ENCODE measurements around the gene HSD11B1L.
"Not testable (repeated sequence)": the region's sequence is repeated elsewhere in the genome, so short reads cannot be mapped to it uniquely, and the experiment has no call there.

HSD11B1L gene

DNA sequence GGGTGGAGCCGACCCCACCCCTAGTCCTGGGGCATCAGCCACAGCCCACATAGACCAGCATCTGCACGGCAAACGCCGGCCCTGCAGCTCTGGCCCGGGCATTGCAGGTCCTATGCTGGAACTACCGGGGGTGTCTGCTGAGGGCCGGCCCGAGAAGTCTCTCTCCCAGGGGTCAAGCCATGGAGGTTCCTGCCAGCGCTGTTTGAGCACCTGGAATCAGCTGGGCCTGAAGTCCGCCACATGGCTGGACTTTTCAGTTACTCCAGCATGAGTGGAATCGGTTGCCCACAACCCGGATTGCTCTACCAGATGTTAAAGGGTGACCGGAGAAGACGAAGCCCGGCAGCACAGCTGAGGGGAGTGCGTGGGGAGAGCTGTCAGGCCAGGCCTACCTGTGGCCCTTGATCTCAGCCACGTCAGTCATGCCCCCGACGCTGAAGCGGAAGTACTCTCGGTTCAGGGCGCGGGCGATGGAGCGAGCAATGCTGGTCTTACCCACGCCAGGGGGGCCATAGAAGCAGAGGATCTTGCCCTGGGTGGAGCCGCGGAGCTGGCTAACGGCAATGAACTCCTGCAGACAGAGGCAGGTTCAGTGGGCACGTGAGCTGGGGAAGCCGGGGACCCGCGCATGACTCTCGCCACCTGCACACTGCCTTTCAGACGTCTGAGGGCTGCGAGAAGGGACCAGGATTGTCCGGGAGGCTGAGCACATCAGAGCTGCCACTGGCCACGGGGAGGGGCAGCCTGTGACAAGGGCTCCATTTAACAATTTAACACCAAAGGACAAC is 18.0 kb downstream of the HSD11B1L start:
- WGBS (ENCODE audit: extremely low coverage, insufficient coverage, insufficient read length) = no CpG with 5 or more reads among the region's 38 CpGs
- Histone ChIP-seq H3K18ac (ENCODE audit: low read length) (no peak overlapping the region), H3K4me1 (ENCODE audit: control insufficient read depth in 1 of 2, insufficient read depth in 2 of 2, low read length in 2 of 2) (no peaks in the 10 kb centered on the region), H3K36me3 (ENCODE audit: control insufficient read depth in 1 of 2, insufficient read depth in 2 of 2, low read length in 2 of 2) (peaks cover 69 to 77% of the 10 kb centered on the region in 2 experiments), H3K79me1 (ENCODE audit: low read length) (no peaks in the 10 kb centered on the region), H4K8ac (ENCODE audit: low read depth, low read length) (no peak overlapping the region), H3K9me3 (ENCODE audit: insufficient read depth, low read depth, low read length) (peaks cover 9% of the 10 kb centered on the region), H2BK5ac (ENCODE audit: low read depth, low read length, poor library complexity) (no peak overlapping the region), H2AFZ (ENCODE audit: insufficient read depth, low read length, poor library complexity) (no peak overlapping the region), H3K4me3 (ENCODE audit: low read depth, low read length) (no peak overlapping the region), H2BK120ac (ENCODE audit: insufficient read depth, low read length, poor library complexity) (no peak overlapping the region), H3K79me2 (ENCODE audit: control insufficient read depth, insufficient read depth, low read length, poor library complexity) (no peaks in the 10 kb centered on the region), H3K27ac (ENCODE audit: low read depth, low read length) (no peak overlapping the region), H3K14ac (ENCODE audit: low read length) (no peak overlapping the region), H3K9ac (ENCODE audit: low read length) (no peak overlapping the region), H2BK12ac (ENCODE audit: low read length) (no peak overlapping the region), H3K27me3 (ENCODE audit: insufficient read depth, low read length) (no peaks in the 10 kb centered on the region), H4K91ac (ENCODE audit: low read depth, low read length) (no peak overlapping the region), H4K12ac (ENCODE audit: low read depth, low read length) (no peak overlapping the region), H2AK5ac (ENCODE audit: low read length) (no peak overlapping the region), H3K4me2 (ENCODE audit: low read length) (no peak overlapping the region), H3K23ac (ENCODE audit: low read length) (no peak overlapping the region), H3K4ac (ENCODE audit: low read depth, low read length) (no peak overlapping the region)
- no peak for DNase-seq

DNA sequence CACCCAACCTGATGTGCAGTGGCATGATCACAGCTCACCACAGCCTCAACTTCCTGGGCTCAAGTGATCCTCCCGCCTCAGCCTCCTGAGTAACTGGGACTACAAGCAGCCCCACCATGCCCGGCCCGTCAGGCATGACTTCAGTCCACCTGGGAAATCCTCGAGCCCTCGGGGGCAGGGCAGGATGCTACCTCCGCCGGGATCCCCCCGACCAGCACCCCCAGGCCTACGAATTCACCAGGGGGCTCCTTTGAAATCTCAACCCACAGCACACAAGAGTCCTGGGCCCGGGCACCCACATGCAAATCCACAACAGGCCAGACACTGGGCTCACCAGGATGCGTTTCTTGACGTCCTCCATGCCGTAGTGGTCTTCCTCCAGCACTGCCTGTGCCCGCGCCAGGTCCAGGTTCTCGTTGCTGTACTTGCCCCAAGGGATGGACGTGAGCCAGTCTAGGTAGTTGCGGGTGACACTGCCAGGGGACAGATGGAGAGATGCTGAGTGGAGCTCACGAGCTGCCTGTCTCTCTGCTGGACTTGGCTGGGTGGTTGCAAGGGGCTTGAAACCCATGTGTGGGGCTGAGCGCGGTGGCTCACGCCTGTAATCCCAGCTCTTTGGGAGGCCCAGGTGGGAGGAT is 19.7 kb downstream of the HSD11B1L start:
- Histone ChIP-seq H2BK5ac (ENCODE audit: low read depth, low read length, poor library complexity) (no peak overlapping the region), H2BK120ac (ENCODE audit: insufficient read depth, low read length, poor library complexity) (no peak overlapping the region), H3K79me2 (ENCODE audit: control insufficient read depth, insufficient read depth, low read length, poor library complexity) (no peaks in the 10 kb centered on the region), H4K91ac (ENCODE audit: low read depth, low read length) (no peak overlapping the region), H3K18ac (ENCODE audit: low read length) (no peak overlapping the region), H3K23ac (ENCODE audit: low read length) (no peak overlapping the region), H2BK12ac (ENCODE audit: low read length) (no peak overlapping the region), H4K12ac (ENCODE audit: low read depth, low read length) (no peak overlapping the region), H3K27me3 (ENCODE audit: insufficient read depth, low read length) (no peaks in the 10 kb centered on the region), H3K14ac (ENCODE audit: low read length) (no peak overlapping the region), H3K4me3 (ENCODE audit: low read depth, low read length) (peak overlapping the region; percentile 21), H3K9ac (ENCODE audit: low read length) (no peak overlapping the region), H2AK5ac (ENCODE audit: low read length) (no peak overlapping the region), H3K4me1 (ENCODE audit: control insufficient read depth in 1 of 2, insufficient read depth in 2 of 2, low read length in 2 of 2) (no peaks in the 10 kb centered on the region), H3K27ac (ENCODE audit: low read depth, low read length) (no peak overlapping the region), H3K4me2 (ENCODE audit: low read length) (no peak overlapping the region), H4K8ac (ENCODE audit: low read depth, low read length) (no peak overlapping the region), H3K36me3 (ENCODE audit: control insufficient read depth in 1 of 2, insufficient read depth in 2 of 2, low read length in 2 of 2) (peaks cover 68 to 76% of the 10 kb centered on the region in 2 experiments), H3K79me1 (ENCODE audit: low read length) (no peaks in the 10 kb centered on the region), H3K9me3 (ENCODE audit: insufficient read depth, low read depth, low read length) (peaks cover 9% of the 10 kb centered on the region), H3K4ac (ENCODE audit: low read depth, low read length) (no peak overlapping the region), H2AFZ (ENCODE audit: insufficient read depth, low read length, poor library complexity) (no peak overlapping the region)
- no CpG with 5 or more reads among the region's 22 CpGs for WGBS (ENCODE audit: extremely low coverage, insufficient coverage, insufficient read length)
- DNase-seq = no peak

DNA sequence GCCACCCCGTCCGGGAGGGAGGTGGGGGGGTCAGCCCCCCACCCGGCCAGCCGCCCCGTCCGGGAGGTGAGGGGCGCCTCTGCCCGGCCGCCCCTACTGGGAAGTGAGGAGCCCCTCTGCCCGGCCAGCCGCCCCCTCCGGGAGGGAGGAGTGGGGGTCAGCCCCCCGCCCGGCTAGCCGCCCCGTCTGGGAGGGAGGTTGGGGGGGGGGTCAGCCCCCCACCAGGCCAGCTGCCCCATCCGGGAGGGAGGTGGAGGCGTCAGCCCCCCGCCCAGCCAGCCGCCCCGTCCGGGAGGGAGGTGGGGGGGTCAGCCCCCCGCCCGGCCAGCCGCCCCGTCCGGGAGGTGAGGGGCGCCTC is 21.2 kb downstream of the HSD11B1L start:
- H3K23ac ChIP-seq (ENCODE audit: low read length); H2BK5ac ChIP-seq (ENCODE audit: low read depth, low read length, poor library complexity); H2BK12ac ChIP-seq (ENCODE audit: low read length); H4K8ac ChIP-seq (ENCODE audit: low read depth, low read length); H3K4me1 ChIP-seq (ENCODE audit: control insufficient read depth in 1 of 2, insufficient read depth in 2 of 2, low read length in 2 of 2); H2BK120ac ChIP-seq (ENCODE audit: insufficient read depth, low read length, poor library complexity); H3K9ac ChIP-seq (ENCODE audit: low read length); H3K18ac ChIP-seq (ENCODE audit: low read length); H3K4me3 ChIP-seq (ENCODE audit: low read depth, low read length); H3K79me1 ChIP-seq (ENCODE audit: low read length); H2AK5ac ChIP-seq (ENCODE audit: low read length); H3K79me2 ChIP-seq (ENCODE audit: control insufficient read depth, insufficient read depth, low read length, poor library complexity); H2AFZ ChIP-seq (ENCODE audit: insufficient read depth, low read length, poor library complexity); DNase-seq; H3K27me3 ChIP-seq (ENCODE audit: insufficient read depth, low read length); H3K27ac ChIP-seq (ENCODE audit: low read depth, low read length); H3K4me2 ChIP-seq (ENCODE audit: low read length); H4K91ac ChIP-seq (ENCODE audit: low read depth, low read length); H3K9me3 ChIP-seq (ENCODE audit: insufficient read depth, low read depth, low read length); H4K12ac ChIP-seq (ENCODE audit: low read depth, low read length); H3K14ac ChIP-seq (ENCODE audit: low read length); H3K4ac ChIP-seq (ENCODE audit: low read depth, low read length): not testable (repeated sequence)
- no CpG with 5 or more reads among the region's 28 CpGs for WGBS (ENCODE audit: extremely low coverage, insufficient coverage, insufficient read length)
- H3K36me3 ChIP-seq (ENCODE audit: control insufficient read depth in 1 of 2, insufficient read depth in 2 of 2, low read length in 2 of 2) = peaks cover 67 to 75% of the 10 kb centered on the region in 2 experiments

DNA sequence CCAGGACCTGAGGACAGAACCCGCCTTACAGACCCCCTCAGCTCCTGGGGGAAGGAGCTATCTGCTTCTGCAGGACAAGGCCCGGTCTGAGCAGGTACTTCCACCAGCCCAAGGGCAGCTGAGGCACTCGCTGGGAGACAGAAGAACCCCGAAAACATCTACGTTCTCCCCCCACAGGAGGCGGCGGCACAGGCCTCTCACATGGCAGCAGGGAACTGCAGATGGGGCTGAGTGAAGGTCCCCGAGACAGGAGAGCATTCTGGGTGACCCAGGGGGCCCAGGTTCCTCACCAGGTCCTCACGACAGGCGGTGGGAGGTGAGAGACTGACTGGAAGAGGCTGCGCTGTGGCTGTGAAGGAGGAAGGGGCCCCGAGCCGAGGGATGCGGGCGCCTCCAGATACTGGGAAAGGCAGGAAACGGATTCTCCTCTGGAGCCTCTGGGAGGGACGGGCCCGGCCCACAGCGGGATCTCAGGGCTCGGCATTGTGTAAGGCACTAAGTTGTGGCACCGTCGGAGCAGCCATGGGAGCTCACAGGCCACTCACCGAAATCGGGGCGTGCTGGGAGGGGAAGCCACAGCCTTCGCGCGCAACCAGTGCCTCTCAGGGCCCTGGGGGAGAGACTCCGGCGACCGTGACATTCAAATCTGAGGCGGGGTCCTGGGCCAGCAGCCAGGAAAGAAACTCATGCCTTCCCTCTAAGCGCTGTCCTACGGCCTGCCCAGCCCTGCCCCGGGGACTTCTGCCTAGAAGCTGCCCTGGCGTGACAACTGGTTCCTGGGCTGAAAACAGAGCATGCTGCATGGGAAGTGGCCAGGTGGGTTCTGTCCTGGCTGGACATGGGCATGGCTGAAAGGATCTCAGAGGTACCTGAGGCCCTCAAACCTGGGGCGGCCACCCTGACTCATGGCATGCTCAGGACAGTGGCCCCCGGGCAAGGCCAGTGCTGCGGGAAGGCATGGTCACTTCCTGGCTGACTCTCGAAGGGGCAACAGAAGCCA is 23.3 kb downstream of the HSD11B1L start:
- Histone ChIP-seq H4K91ac (ENCODE audit: low read depth, low read length) (no peak overlapping the region), H3K4me2 (ENCODE audit: low read length) (no peak overlapping the region), H3K4ac (ENCODE audit: low read depth, low read length) (no peak overlapping the region), H2AFZ (ENCODE audit: insufficient read depth, low read length, poor library complexity) (no peak overlapping the region), H4K8ac (ENCODE audit: low read depth, low read length) (no peak overlapping the region), H3K23ac (ENCODE audit: low read length) (no peak overlapping the region), H3K27me3 (ENCODE audit: insufficient read depth, low read length) (no peaks in the 10 kb centered on the region), H3K9me3 (ENCODE audit: insufficient read depth, low read depth, low read length) (peaks cover 9% of the 10 kb centered on the region), H3K9ac (ENCODE audit: low read length) (no peak overlapping the region), H3K27ac (ENCODE audit: low read depth, low read length) (no peak overlapping the region), H2BK120ac (ENCODE audit: insufficient read depth, low read length, poor library complexity) (no peak overlapping the region), H2AK5ac (ENCODE audit: low read length) (no peak overlapping the region), H3K14ac (ENCODE audit: low read length) (no peak overlapping the region), H2BK5ac (ENCODE audit: low read depth, low read length, poor library complexity) (no peak overlapping the region), H3K79me2 (ENCODE audit: control insufficient read depth, insufficient read depth, low read length, poor library complexity) (no peaks in the 10 kb centered on the region), H4K12ac (ENCODE audit: low read depth, low read length) (no peak overlapping the region), H3K79me1 (ENCODE audit: low read length) (no peaks in the 10 kb centered on the region), H3K4me3 (ENCODE audit: low read depth, low read length) (no peak overlapping the region), H3K36me3 (ENCODE audit: control insufficient read depth in 1 of 2, insufficient read depth in 2 of 2, low read length in 2 of 2) (peaks cover 70 to 79% of the 10 kb centered on the region in 2 experiments), H2BK12ac (ENCODE audit: low read length) (no peak overlapping the region), H3K18ac (ENCODE audit: low read length) (no peak overlapping the region), H3K4me1 (ENCODE audit: control insufficient read depth in 1 of 2, insufficient read depth in 2 of 2, low read length in 2 of 2) (no peaks in the 10 kb centered on the region)
- DNase-seq = no peak
- WGBS (ENCODE audit: extremely low coverage, insufficient coverage, insufficient read length) = no CpG with 5 or more reads among the region's 40 CpGs
